ENCODE data around the gene RAB11FIP3. TPM values are rescaled to one million over a fixed set of nuclear protein-coding genes. Genes with fewer than 3 reads are reported as not detected.

The RAB11FIP3 gene
- total RNA-seq, 2 donors from 2014 or later = 33.2 to 93.2 TPM

DNA sequence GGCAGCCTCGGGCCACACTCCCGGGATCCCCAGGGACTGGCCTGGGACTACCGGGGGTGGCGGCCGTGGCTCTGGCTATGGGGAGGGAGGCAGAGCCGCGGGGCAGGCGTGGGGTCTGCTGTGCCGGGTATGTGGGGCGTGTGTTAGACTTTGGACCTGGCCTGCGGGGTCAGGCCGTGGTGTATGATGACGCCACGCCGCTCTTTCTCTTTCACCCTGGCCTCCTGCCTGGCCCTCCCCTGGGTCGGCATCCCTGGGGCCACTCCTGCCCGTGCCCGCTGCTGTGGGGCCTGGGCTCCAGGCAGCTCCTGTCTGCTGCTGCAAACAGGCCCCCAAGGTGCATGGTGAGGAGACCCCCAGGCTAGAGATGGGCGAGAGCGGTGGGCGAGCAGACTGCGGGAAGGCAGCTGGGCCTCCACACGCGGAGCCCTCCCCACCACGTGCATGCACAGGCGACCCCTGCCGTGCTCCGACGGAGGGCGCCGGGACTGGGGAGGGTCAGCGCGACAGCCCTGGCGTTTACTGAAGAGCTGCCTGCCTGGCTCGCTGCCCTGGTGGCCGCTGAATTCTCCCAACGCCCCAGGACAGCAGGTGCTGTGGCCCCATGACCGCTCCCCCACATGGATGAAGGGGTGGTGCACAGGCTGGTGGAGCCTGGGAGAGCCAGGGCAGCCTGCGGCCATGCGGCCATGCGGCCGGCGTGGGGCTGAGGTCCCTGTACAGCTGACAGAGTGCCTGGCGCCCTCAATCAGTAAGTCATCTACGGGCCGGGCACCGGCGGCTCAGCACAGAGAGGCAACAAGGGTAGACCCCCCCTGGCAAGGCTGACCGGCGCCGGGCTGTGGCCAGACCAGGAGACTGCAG lies 118.1 kb downstream of the RAB11FIP3 start:
- H3K4me3 ChIP-seq = no peak overlapping the region
- 82% methylated on average over 43 of the region's 51 CpGs for WGBS
- H3K9me3 ChIP-seq = no peaks in the 10 kb centered on the region
- H3K27me3 ChIP-seq (replicated peaks; ENCODE audit: insufficient read depth) = no peaks in the 10 kb centered on the region
- no peak overlapping the region for H3K27ac ChIP-seq
- intact Hi-C loops (cut with DNase I) = no loop called here
- TF ChIP-seq, protein P1, sequence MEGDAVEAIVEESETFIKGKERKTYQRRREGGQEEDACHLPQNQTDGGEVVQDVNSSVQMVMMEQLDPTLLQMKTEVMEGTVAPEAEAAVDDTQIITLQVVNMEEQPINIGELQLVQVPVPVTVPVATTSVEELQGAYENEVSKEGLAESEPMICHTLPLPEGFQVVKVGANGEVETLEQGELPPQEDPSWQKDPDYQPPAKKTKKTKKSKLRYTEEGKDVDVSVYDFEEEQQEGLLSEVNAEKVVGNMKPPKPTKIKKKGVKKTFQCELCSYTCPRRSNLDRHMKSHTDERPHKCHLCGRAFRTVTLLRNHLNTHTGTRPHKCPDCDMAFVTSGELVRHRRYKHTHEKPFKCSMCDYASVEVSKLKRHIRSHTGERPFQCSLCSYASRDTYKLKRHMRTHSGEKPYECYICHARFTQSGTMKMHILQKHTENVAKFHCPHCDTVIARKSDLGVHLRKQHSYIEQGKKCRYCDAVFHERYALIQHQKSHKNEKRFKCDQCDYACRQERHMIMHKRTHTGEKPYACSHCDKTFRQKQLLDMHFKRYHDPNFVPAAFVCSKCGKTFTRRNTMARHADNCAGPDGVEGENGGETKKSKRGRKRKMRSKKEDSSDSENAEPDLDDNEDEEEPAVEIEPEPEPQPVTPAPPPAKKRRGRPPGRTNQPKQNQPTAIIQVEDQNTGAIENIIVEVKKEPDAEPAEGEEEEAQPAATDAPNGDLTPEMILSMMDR (IDR thresholded peaks at IDR 0.05) = no peak
- TF ChIP-seq POLR2A (IDR thresholded peaks at IDR 0.05) = no peak
- no peak for TF ChIP-seq POLR2AphosphoS5 (IDR thresholded peaks at IDR 0.05)
- DNase-seq (ENCODE audit: low spot score) = no peak
- no peaks in the 10 kb centered on the region for H3K36me3 ChIP-seq
- no peaks in the 10 kb centered on the region for H3K4me1 ChIP-seq (replicated peaks)

DNA sequence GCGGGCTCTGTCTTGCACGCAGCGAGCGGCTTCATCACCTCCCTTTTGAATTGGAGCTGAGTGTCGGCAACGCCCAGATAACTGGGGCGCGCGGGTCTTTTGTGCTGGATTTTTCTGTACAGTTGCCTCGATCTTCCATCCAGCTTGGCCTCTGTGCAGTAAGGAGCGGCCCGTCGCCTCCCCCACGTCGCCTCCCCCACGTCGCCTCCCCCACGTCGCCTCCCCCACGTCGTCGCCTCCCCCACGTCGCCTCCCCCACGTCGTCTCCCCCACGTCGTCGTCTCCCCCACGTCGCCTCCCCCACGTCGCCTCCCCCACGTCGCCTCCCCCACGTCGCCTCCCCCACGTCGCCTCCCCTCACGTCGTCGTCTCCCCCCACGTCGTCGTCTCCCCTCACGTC lies 119.1 kb downstream of the RAB11FIP3 start:
- H3K27ac ChIP-seq = no peak overlapping the region
- no peaks in the 10 kb centered on the region for H3K27me3 ChIP-seq (replicated peaks; ENCODE audit: insufficient read depth)
- 88% methylated on average over 46 of the region's 46 CpGs for WGBS
- H3K36me3 ChIP-seq = no peaks in the 10 kb centered on the region
- TF ChIP-seq POLR2A (IDR thresholded peaks at IDR 0.05) (no peak), POLR2AphosphoS5 (IDR thresholded peaks at IDR 0.05) (no peak)
- TF ChIP-seq, protein P1 (IDR thresholded peaks at IDR 0.05) = no peak
- no peaks in the 10 kb centered on the region for H3K9me3 ChIP-seq
- no peaks in the 10 kb centered on the region for H3K4me1 ChIP-seq (replicated peaks)
- no peak for DNase-seq (ENCODE audit: low spot score)
- intact Hi-C loops (cut with DNase I) = no loop called here
- no peak overlapping the region for H3K4me3 ChIP-seq

DNA sequence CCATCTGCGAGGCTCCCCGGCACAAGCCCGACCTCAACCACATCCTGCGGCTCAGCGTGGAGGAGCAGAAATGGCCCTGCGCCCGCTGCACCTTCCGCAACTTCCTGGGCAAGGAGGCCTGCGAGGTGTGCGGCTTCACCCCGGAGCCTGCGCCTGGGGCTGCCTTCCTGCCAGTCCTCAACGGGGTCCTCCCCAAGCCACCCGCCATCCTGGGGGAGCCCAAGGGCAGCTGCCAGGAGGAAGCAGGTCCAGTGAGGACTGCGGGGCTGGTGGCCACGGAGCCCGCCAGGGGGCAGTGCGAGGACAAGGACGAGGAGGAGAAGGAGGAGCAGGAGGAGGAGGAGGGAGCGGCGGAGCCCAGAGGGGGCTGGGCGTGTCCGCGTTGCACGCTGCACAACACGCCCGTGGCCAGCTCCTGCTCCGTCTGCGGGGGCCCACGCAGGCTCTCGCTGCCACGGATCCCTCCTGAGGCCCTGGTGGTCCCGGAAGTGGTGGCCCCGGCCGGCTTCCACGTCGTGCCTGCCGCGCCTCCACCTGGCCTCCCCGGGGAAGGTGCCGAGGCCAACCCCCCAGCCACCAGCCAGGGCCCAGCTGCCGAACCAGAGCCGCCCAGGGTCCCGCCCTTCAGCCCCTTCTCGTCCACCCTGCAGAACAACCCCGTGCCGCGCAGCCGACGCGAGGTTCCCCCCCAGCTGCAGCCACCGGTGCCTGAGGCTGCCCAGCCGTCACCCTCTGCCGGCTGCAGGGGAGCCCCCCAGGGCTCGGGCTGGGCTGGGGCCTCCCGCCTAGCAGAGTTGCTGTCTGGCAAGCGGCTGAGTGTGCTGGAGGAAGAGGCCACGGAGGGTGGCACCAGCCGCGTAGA lies 121.7 kb downstream of the RAB11FIP3 start:
- 53% methylated on average over 38 of the region's 60 CpGs for WGBS
- Histone ChIP-seq H3K36me3 (no peaks in the 10 kb centered on the region), H3K27ac (no peak overlapping the region), H3K27me3 (replicated peaks; ENCODE audit: insufficient read depth) (no peaks in the 10 kb centered on the region), H3K9me3 (no peaks in the 10 kb centered on the region), H3K4me1 (replicated peaks) (no peaks in the 10 kb centered on the region), H3K4me3 (peak overlapping the region; percentile 9 to 11)
- DNase-seq (ENCODE audit: low spot score) = peak; percentile 77
- intact Hi-C loops (cut with DNase I) = no loop called here
- TF ChIP-seq POLR2A (IDR thresholded peaks at IDR 0.05) = no peak
- TF ChIP-seq, protein P1 (IDR thresholded peaks at IDR 0.05) = peak; percentile 36 to 88 (median 74)
- peak; percentile 63 for TF ChIP-seq POLR2AphosphoS5 (IDR thresholded peaks at IDR 0.05)

DNA sequence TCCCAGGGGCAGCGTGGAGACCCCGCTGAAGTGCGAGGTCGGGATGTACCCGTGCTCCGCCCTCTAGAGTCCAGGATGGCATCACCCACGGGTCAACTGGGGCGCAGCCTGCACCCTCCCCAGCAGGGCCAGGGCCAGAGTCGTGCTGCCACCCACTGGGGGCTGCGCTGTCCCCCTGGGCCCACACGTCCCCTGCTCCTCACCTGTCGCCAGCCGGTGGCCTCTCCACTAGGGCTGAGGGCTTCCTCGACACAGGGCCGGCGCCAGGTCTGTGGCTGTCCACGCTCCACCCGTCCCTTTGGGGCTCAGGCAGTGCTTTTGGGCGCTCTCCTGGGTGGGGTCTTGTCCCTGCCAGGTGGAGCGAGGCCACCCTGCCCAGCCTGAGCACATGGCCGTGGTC lies 123.1 kb downstream of the RAB11FIP3 start:
- H3K27me3 ChIP-seq (replicated peaks; ENCODE audit: insufficient read depth) = no peaks in the 10 kb centered on the region
- no peak for DNase-seq (ENCODE audit: low spot score)
- no peaks in the 10 kb centered on the region for H3K4me1 ChIP-seq (replicated peaks)
- no peaks in the 10 kb centered on the region for H3K9me3 ChIP-seq
- H3K27ac ChIP-seq = no peak overlapping the region
- WGBS = 93% methylated on average over 15 of the region's 21 CpGs
- H3K36me3 ChIP-seq = no peaks in the 10 kb centered on the region
- no peak overlapping the region for H3K4me3 ChIP-seq
- TF ChIP-seq, protein P1 (IDR thresholded peaks at IDR 0.05) = no peak
- TF ChIP-seq POLR2AphosphoS5 (IDR thresholded peaks at IDR 0.05) (no peak), POLR2A (IDR thresholded peaks at IDR 0.05) (no peak)
- intact Hi-C loops (cut with DNase I) = no loop called here

All from prostate gland (tissue), 2 donors.